Measurements from ENCODE around the gene GDF11.

DNA sequence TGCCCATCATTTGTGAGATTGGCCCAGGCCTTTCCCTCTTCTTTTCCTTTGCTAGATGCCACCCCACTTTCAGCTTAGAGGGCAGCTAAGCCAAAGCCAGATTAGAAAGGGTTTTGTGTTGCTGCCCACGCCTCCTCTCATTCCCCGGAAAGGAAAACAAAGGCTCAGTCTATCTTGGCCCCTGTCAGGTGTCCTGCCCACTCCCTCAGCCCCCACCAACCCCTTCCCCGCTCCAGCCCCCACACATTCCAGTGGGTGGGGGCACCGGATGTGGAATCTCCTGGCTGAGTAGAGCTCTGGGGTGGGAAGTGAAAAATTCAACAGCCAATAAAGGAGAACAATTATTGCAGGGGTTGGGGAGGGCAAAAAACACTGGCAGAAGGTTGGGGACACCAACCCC is 24.9 kb upstream of the GDF11 start:
- TF ChIP-seq, protein P1, sequence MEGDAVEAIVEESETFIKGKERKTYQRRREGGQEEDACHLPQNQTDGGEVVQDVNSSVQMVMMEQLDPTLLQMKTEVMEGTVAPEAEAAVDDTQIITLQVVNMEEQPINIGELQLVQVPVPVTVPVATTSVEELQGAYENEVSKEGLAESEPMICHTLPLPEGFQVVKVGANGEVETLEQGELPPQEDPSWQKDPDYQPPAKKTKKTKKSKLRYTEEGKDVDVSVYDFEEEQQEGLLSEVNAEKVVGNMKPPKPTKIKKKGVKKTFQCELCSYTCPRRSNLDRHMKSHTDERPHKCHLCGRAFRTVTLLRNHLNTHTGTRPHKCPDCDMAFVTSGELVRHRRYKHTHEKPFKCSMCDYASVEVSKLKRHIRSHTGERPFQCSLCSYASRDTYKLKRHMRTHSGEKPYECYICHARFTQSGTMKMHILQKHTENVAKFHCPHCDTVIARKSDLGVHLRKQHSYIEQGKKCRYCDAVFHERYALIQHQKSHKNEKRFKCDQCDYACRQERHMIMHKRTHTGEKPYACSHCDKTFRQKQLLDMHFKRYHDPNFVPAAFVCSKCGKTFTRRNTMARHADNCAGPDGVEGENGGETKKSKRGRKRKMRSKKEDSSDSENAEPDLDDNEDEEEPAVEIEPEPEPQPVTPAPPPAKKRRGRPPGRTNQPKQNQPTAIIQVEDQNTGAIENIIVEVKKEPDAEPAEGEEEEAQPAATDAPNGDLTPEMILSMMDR (IDR thresholded peaks at IDR 0.05), result no peak
- no peak for TF ChIP-seq POLR2A (IDR thresholded peaks at IDR 0.05)

All from uterus (tissue), 2 donors.